Raji (cell line): ENCODE measurements around the gene MRPL21.

ENCODE experiments used
- POLR2A ChIP-seq: IDR thresholded peaks from 2 replicates; pipeline ENCODE4 v1.6.1; 2011; ENCODE audit warnings: low read depth, low read length, control low read depth; ENCODE audit not compliant: insufficient read depth

Gene MRPL21

DNA sequence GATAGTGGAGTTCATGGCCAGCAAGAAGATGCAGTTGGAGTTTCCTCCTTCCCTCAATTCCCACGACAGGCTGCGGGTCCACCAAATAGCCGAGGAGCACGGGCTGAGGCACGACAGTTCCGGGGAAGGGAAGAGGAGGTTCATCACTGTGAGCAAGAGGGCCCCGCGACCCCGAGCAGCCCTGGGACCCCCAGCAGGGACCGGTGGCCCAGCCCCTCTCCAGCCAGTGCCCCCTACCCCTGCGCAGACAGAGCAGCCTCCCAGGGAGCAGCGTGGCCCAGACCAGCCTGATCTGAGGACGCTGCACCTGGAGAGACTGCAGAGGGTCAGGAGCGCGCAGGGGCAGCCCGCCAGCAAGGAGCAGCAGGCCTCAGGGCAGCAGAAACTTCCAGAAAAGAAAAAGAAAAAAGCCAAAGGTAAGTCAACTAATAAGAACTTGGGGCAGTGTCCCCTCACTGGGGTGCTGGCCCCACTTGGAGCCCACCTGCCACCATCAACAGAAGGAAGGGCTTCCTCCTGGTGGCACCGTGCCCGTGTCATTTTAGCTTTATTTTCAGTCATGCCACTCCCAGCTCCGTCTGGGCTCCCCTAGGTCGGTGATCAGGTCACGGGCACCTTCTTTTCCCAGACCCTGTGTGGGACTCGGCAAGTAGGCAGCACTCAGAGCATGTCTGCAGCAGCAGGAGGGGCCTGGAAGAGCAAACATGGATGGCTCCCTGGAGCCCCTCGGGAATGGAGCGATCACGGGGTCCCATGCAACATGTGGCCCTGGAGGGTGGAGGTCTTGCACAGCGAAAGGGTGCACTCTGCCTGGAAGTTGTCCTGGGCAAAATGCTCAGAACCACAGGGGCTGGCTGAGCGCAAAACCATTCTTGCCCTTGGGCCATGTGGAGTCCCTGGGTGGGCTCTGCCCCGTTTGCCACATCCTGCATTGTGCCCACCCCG, 33.3 kb upstream of the MRPL21 start:
- no peak for TF ChIP-seq POLR2A

DNA sequence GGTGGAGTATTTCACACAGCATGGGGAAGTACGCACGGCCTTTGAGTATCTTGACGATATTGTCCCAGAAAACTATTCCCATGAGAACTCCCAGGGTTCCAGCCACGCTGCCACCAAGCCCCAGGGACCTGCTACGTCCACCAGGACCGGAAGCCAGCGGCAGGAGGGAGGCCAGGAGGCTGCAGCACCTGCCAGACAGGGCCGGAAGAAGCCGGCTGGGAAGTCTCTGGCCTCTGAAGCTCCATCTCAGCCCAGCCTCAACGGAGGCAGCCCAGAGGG, 32.7 kb upstream of the MRPL21 start:
- TF ChIP-seq POLR2A, result no peak

DNA sequence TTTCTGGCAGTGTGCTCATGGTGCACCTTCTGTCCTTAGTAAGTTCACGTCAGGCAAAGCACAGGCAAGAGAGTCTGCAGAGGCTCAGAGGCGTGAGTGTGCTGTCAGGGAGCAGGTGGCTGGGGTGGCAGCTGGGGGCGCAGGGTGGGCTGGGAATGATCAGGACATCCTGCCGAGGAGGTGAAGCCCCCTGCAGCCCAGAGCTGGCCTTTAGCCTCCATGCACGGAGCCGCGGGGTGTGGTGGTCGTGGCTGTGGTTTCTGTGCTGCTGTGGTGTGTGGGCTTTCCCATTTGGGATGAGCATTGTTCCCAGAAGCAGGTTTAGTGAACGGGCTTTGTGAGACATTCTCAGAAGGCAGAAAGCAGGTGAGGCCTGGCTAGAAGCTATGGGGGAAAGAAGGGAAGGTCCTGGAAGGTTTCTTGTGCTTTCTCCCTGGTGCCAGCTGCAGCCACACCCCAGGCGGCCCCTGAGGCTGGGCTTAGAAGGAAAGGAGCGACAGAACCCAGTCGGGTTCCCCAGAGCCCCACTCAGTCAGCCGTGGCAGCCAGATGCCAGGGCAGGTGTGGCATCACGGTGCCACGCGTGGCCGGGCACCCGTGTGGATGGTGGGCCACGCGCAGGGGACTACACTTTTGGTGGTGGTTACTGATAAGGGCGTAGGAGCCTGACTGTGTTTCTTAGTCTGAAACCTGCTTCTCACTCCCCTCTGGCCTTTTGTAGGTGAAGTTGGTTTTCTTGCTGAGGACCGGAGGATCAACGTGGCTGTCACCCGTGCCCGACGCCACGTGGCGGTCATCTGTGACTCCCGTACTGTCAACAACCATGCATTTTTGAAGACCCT, 32.1 kb upstream of the MRPL21 start:
- TF ChIP-seq POLR2A, result no peak

DNA sequence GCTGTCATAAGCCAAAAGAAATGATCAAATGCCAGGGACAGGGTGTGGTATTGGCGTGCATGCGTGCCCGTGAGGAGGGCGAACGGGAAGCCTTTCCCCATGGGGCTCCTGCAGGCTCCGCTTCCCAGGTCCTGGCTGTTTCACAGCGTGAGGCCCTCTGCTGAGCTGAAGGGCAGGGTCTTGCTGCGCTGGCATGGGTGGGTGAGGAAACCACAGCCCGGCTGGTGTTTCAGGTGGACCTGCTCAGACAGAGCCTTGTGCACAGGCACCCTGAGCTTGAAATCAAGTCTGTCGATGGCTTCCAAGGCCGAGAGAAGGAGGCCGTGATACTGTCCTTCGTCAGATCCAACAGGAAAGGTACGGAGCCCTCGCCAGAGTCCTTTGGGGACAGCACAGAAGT, 31.4 kb upstream of the MRPL21 start:
- no peak for TF ChIP-seq POLR2A

- TF ChIP-seq POLR2A, result no peak
Measured at GRCh38 chr11:68934666-68935065, 31.0 kb upstream of the MRPL21 start.

DNA sequence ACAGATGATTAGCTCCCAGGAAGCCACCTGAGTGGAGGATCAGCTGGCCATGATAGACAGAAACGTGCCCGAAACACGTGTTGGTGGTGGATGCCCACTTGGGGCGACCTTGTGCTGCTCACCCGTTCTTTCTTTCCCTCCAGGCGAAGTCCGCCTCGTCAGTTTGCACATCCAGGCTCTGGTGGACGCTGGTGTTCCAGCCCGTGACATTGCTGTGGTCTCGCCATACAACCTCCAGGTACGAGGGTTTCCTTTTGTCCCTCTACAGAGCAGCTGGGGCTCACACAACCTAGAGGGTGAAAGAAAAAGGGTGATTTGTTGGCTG, 30.7 kb upstream of the MRPL21 start:
- no peak for TF ChIP-seq POLR2A

DNA sequence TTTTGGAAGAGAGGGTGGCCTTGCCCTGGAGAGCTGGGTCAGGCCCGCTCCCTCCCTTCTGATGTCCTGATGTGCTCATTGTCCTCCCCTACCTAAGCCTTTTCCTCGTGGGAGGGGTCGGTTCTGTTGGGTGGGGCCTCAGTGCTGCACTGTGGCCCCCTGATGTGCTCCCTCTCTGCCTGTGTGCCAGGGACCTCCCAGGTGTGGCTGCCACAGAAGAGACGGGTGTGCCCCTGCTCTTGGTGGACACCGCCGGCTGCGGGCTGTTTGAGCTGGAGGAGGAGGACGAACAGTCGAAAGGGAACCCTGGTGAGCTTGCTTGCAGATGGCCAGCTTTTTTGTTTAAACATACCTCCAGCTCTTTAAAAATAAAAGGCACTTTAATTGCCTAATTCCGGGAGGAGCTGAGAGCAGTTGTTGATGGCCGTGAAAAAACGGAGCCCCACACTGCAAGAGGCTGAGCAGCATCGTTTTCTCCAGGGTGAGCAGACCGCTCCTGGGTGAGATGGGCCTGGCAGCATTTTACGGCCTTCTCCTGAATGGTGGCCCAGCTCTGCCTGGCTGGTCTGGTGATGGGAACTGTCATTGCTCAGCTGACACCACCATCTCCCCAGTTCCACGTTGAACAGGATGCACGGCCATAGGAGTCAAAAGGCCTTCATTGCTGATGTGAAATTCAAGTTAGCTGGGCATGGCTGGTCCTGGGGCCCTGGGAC, 30.1 kb upstream of the MRPL21 start:
- no peak for TF ChIP-seq POLR2A

DNA sequence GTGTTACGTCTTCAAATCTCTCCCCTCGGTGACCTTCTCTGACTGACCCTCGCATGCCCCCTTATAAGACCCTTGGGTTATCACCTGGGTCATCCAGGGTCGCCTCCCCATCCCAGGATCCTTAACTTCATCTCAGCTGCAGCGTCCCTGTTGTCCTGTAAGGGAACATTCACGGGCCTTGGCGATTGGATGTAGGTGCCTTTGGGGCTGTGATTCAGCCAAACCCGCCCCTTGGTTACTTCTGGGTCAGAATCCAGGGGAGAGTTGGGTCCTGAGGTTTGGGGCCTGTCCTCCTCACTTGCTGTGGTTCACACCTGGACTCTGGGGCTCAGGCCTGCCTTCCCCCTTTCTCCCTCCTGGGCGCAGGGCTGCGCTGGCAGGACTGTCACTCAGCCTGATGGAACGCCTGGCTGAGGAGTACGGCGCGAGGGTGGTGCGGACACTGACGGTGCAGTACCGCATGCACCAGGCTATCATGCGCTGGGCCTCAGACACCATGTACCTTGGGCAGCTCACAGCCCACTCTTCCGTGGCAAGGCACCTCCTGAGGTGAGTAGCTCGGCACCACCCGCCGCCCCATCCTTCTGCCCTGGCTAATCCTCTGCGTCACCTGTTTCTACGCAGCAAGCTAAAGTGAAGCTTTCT, 29.4 kb upstream of the MRPL21 start:
- no peak for TF ChIP-seq POLR2A

DNA sequence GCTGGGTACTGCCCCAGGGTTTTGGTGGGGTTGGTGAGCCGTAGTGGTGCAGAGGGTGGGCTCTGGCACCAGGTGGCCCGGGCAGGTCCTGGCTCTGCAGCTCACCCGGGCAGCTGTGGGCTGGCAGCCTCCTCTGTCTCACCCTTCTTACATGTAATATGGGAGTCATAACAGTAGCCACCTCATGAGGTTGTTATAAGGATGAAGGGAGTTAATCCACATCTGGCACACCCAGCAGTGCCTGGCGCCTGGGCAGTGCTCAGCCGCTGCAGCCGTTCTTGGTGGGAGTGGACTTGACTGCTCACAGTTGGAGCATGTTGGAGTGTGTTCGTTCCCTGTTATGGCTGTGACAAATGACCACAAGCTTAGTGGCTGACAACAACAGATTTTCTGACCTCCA, 28.7 kb upstream of the MRPL21 start:
- no peak for TF ChIP-seq POLR2A

GRCh38 chr11:68931911-68932310, 28.3 kb upstream of the MRPL21 start:
- TF ChIP-seq POLR2A, result no peak

DNA sequence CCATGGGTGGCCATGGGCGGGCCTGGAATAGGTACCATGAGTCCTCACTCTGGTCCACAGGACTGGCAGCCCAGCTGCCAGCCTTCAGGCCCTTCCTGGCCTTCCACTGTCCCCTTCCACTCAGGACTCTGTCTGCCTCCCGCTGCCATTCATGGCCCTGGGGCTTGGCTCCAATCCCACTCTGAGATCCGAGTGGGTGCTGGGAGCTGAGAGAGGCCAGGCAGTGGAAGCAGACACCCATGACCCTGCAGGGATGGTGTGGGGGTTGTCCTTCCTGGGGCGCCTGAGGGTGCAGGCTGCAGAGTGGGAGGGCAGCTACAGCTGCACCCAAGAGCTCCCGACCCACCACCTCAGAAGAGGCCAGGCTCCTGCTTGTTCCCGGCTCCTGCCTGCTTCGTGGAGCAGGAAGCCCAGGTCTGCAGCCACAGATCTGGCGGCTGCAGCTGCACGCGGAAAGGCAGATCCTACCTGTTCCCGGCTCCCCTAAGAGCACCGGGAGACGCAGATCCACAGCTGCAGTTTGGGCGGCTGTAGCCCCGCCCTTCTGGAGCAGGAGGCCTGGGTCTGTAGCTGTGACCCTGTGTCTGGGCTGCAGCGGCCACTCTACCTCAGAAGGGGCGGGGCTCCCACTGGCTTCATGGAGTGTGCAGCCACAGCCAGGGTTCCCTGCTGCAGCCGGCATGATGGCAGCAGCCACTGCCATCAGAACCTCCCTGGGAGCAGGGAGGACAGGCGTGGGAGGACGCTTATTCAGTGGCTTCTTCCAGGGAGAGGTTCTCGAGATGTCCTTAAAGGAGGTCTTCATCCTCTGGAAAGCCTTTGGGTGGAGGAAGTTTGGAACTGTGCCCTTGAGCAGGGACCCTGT, 27.6 kb upstream of the MRPL21 start:
- no peak for TF ChIP-seq POLR2A

DNA sequence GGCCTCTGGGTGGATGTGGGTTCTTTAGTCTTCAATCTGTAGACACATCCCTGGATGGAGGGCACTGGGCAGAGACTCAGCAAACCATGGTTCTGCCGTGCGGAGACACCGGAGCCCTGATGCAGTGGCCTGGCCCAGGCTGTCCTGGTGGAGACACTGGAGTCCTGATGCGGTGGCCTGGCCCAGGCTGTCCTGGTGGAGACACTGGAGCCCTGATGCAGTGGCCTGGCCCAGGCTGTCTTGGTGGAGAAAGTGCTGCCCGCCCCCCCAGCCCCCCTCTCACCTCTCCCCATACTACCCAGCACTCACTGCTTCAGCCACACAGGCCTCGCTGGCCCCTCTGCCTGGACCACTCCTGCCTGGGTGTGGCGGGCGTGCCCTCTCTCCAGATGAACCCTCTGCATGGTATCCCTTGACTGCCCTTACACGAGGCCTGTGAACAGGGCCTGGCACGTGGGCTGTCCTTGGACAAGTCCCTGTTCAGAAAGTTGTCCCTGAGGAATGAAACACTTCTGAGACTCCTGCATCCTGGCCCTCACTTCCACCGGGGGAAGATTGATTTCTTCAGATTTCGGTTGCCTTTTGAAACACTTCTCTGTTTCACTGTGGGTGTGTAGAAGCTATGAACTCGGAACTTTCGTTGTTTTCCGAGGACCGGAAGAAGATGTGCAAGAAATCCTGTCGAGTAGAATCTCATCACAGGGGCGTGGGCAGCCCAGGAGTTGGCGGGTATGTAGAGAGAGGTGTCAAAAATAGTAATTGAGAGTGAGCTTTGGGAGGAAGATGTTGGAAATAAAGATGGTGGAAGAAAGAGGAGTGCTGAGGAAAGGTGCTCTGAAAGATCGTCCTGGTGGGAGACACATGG, 26.3 kb upstream of the MRPL21 start:
- no peak for TF ChIP-seq POLR2A

GRCh38 chr11:68929135-68929534, 25.5 kb upstream of the MRPL21 start:
- no peak for TF ChIP-seq POLR2A
